Spleen (tissue), 11 donors: ENCODE data around the gene HERC6. TPM values are rescaled to one million over a fixed set of nuclear protein-coding genes. Genes with fewer than 3 reads are reported as not detected.

Experiments
- DNase-seq: peaks from one replicate; pipeline ENCODE4 v3.0.0-alpha.2; 2020
- H3K27ac ChIP-seq, 8 donors: fragments of 200-600 bp; sonication (generic) in 7 of 8; 1 replicate in 4 of 8; 2 replicates in 4 of 8; pipeline versions ENCODE4 v1.5.0 to v1.8.0; 2016 to 2021; ENCODE audit warnings: inconsistent platforms in 4 of 8, mild to moderate bottlenecking in 4 of 8, moderate library complexity in 1 of 8
- H3K27me3 ChIP-seq, 7 donors: fragments of 200-600 bp; sonication (generic) in 6 of 7; replicated peaks in 1 of 7; 1 replicate in 4 of 7; 2 replicates in 3 of 7; pipeline versions ENCODE4 v1.5.0 to v1.8.0; 2016 to 2021; ENCODE audit warnings: inconsistent platforms in 3 of 7, mild to moderate bottlenecking in 1 of 7
- H3K36me3 ChIP-seq, 6 donors: fragments of 200-600 bp; sonication (generic) in 5 of 6; 1 replicate in 4 of 6; 2 replicates in 2 of 6; pipeline versions ENCODE4 v1.5.0 to v1.8.0; 2016 to 2021; ENCODE audit warnings: inconsistent platforms in 2 of 6
- H3K4me1 ChIP-seq, 6 donors: fragments of 200-600 bp; sonication (generic) in 5 of 6; 1 replicate in 3 of 6; 2 replicates in 3 of 6; pipeline versions ENCODE4 v1.5.0 to v1.8.0; 2016 to 2021; ENCODE audit warnings: inconsistent platforms in 3 of 6
- H3K4me3 ChIP-seq, 8 donors: fragments of 200-600 bp; sonication (generic) in 7 of 8; 1 replicate in 4 of 8; 2 replicates in 4 of 8; pipeline versions ENCODE4 v1.5.0 to v1.8.0; 2016 to 2021; ENCODE audit warnings: inconsistent platforms in 4 of 8, mild to moderate bottlenecking in 4 of 8, moderate library complexity in 2 of 8
- H3K9me3 ChIP-seq, 8 donors: fragments of 200-600 bp; sonication (generic) in 7 of 8; 1 replicate in 4 of 8; 2 replicates in 4 of 8; pipeline versions ENCODE4 v1.5.0 to v1.8.0; 2016 to 2021; ENCODE audit warnings: inconsistent platforms in 4 of 8
- POLR2A ChIP-seq, 3 donors: fragments of 450-650 bp; IDR thresholded peaks; one replicate each; pipeline ENCODE4 v1.5.1; 2017; ENCODE audit warnings: antibody characterized with exemption in 3 of 3, mild to moderate bottlenecking in 1 of 3
- POLR2AphosphoS5 ChIP-seq, 3 donors: sonication (generic); formaldehyde crosslinking; IDR thresholded peaks; one replicate each; pipeline ENCODE4 v1.5.1; 2017; ENCODE audit warnings: antibody characterized with exemption in 3 of 3
- WGBS, 5 donors: extraction: QIAGEN DNeasy Blood & Tissue Kit in 3 of 5; methylation state at CpG; one replicate each; pipeline versions ENCODE4 v1.1.5 to v1.1.7; 2013 to 2018; 5-methylcytosine and 5-hydroxymethylcytosine counted together
- intact Hi-C: fragments of 100-400 bp; cut with DNase I; formaldehyde crosslinking; loops from one replicate; pipeline ENCODE4 v1.15.0; 2023; ENCODE audit warnings: low total_unique reads
- polyA plus RNA-seq, 3 donors: library from polyadenylated mRNA; stranded (reverse); fragments of 200-250 nt; gene quantifications; one replicate each; pipeline ENCODE4 v1.2.1, GENCODE V29; 2013
- total RNA-seq, 7 donors: library from RNA; depleted of rRNA in 3 of 7; stranded (reverse); fragments of >200 nt in 3 of 7; fragmentation: NEBNext Ultra II Directional in 4 of 7; extraction: Animal tissue kit (Norgen Biotek cat#: 25700) in 4 of 7; gene quantifications; one replicate each; pipeline versions ENCODE4 v1.1.0 to v1.2.1, GENCODE V29; 2016 to 2021
- TF ChIP-seq, protein P1 (sequence below), 11 experiments: fragments of 200-600 bp in 7 of 11; fragments of 450-650 bp in 4 of 11; sonication (generic) in 4 of 11; IDR thresholded peaks in 8 of 11; conservative IDR thresholded peaks in 3 of 11; 1 replicate in 7 of 11; 2 replicates in 4 of 11; pipeline versions ENCODE4 v1.4.0 to v1.8.0; 2016 to 2021; ENCODE audit warnings: antibody characterized with exemption in 11 of 11, inconsistent platforms in 4 of 11, mild to moderate bottlenecking in 1 of 11
- donor health status: healthy with polysubstance abuse.
- donor health status: DM: no; HTN: no; CAD: no; lungs with moderate emphysema.
- donor health status: DM: no; HTN: no; CAD: no.
- donor health status: Bipolar disorder and iron deficiency.
- donor health status: healthy.
- donor health status: DM: no; HTN: no; CAD: no.
- donor health status: DM: yes; HTN: yes; CAD: no.

HERC6 gene
- total and polyA plus RNA-seq, 10 donors, result 2.8 to 13.6 (median 10.8) TPM

DNA sequence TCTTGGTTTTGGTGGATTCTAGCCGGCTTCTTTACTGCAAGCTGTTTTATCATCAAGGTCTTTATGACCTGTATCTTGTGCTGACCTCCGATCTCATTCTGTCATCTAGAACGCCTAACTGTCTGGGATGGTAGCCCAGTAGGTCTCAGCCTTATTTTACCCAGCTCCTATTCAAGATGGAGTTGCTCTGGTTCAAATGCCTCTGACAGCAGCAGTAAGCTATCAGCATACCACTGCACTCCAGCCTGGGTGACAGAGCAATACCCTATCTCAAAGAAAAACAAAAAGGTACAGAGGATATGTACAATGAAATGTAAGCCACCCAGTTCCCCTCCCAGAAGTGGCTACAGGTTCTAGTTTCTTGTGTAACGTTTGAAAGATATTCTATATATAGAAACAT is 36.1 kb downstream of the HERC6 start:
- Histone ChIP-seq H3K27ac (no peak overlapping the region), H3K36me3 (peaks cover 0 to 88% (median 19%) of the 10 kb centered on the region in 6 donors), H3K27me3 (no peaks in the 10 kb centered on the region), H3K4me3 (no peak overlapping the region), H3K9me3 (no peaks in the 10 kb centered on the region), H3K4me1 (no peaks in the 10 kb centered on the region)
- intact Hi-C loops, result no loop called here
- DNase-seq, result no peak
- TF ChIP-seq POLR2A (IDR thresholded peaks at IDR 0.05) (no peak), POLR2AphosphoS5 (IDR thresholded peaks at IDR 0.05) (no peak)
- TF ChIP-seq, protein P1, sequence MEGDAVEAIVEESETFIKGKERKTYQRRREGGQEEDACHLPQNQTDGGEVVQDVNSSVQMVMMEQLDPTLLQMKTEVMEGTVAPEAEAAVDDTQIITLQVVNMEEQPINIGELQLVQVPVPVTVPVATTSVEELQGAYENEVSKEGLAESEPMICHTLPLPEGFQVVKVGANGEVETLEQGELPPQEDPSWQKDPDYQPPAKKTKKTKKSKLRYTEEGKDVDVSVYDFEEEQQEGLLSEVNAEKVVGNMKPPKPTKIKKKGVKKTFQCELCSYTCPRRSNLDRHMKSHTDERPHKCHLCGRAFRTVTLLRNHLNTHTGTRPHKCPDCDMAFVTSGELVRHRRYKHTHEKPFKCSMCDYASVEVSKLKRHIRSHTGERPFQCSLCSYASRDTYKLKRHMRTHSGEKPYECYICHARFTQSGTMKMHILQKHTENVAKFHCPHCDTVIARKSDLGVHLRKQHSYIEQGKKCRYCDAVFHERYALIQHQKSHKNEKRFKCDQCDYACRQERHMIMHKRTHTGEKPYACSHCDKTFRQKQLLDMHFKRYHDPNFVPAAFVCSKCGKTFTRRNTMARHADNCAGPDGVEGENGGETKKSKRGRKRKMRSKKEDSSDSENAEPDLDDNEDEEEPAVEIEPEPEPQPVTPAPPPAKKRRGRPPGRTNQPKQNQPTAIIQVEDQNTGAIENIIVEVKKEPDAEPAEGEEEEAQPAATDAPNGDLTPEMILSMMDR (IDR thresholded peaks at IDR 0.05 in 8 of 11, conservative IDR thresholded peaks at IDR 0.05 in 3 of 11), result no peak
- 83 to 93% (median 90%) methylated on average over 4 of the region's 4 CpGs for WGBS, 5 donors

DNA sequence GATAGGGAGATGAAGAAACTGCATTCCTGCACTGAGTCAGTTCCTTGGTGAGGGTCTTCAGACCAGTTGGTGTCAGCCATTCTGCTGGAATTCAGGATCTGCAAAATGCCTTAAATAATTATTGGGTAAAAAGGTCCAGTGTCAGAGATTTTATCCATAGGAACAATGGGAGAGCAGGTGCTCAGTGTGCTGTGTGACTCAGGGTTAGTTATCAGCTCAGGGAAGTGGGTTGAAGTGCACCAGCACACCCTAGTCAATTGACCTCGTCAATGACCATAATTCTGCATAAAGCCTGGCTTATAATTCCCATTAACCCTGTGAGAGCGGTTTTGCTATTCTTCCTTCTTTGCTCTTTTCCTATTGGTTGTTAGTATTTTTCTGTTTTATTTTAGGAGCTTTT is 37.3 kb downstream of the HERC6 start:
- intact Hi-C loops, result no loop called here
- no peaks in the 10 kb centered on the region for H3K9me3 ChIP-seq
- peaks cover 0 to 78% (median 17%) of the 10 kb centered on the region in 6 donors for H3K36me3 ChIP-seq
- no peaks in the 10 kb centered on the region for H3K27me3 ChIP-seq
- H3K4me3 ChIP-seq, result no peak overlapping the region
- no peak for TF ChIP-seq POLR2AphosphoS5 (IDR thresholded peaks at IDR 0.05)
- H3K27ac ChIP-seq, result no peak overlapping the region
- no peak for DNase-seq
- WGBS, 5 donors, result 82 to 94% (median 88%) methylated on average over 2 of the region's 2 CpGs
- no peaks in the 10 kb centered on the region for H3K4me1 ChIP-seq

DNA sequence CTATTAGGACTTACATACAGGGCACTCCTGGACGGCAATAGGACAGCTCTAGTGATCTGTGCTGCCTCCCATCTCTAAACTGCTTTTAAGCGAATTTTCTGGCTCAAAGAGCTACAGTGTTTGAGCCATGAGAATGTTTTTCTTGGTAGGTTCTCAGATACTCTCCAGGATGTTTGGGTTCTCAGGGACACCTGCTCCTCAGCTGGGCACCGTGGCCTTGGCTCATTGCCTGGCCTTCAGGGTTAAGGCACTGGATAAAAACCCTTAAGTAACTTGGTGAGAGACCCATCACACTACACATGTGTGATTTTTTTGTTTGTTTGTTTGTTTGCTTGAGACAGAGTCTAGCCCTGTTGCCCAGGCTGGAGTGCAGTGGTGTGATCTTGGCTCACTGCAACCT is 39.8 kb downstream of the HERC6 start:
- no peak for DNase-seq
- Histone ChIP-seq H3K27me3 (no peaks in the 10 kb centered on the region), H3K4me3 (no peak overlapping the region), H3K36me3 (peaks cover 0 to 55% (median 15%) of the 10 kb centered on the region in 6 donors), H3K9me3 (no peaks in the 10 kb centered on the region), H3K4me1 (no peaks in the 10 kb centered on the region), H3K27ac (no peak overlapping the region)
- WGBS, 5 donors, result 83 to 96% (median 93%) methylated on average over 3 of the region's 3 CpGs
- TF ChIP-seq POLR2A (IDR thresholded peaks at IDR 0.05) (no peak), POLR2AphosphoS5 (IDR thresholded peaks at IDR 0.05) (no peak)
- TF ChIP-seq, protein P1 (IDR thresholded peaks at IDR 0.05 in 8 of 11, conservative IDR thresholded peaks at IDR 0.05 in 3 of 11), result no peak
- intact Hi-C loops, result no loop called here

DNA sequence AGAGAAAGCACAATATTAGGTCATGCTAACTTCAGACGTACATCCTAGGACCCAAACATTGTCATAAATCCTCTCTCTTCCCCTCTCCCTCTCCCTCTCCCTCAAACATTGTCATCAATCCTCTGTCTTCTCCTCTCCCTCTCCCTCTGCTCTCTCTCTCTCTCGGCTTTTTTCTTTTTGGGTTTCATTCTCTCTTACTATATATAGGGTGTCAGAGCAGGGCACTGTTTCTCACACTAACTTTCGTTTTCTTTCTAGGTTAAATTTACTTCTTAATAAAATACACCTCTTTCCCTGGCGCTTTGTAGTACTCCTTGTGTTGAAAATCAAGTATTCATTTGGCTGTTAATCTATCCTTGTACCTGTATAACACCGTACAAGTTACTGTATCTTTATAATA is 41.2 kb downstream of the HERC6 start:
- no peak overlapping the region for H3K4me3 ChIP-seq
- WGBS, 5 donors, result 84 to 95% (median 88%) methylated on average over 5 of the region's 5 CpGs

More for the DNA sequence above, 41.2 kb downstream of the HERC6 start:
- DNase-seq, result no peak
- TF ChIP-seq POLR2AphosphoS5 (IDR thresholded peaks at IDR 0.05) (no peak), POLR2A (IDR thresholded peaks at IDR 0.05) (no peak)
- TF ChIP-seq, protein P1 (IDR thresholded peaks at IDR 0.05 in 8 of 11, conservative IDR thresholded peaks at IDR 0.05 in 3 of 11), result no peak
- intact Hi-C loops, result no loop called here
- Histone ChIP-seq H3K4me1 (no peaks in the 10 kb centered on the region), H3K27ac (no peak overlapping the region), H3K27me3 (no peaks in the 10 kb centered on the region), H3K36me3 (peaks cover 0 to 50% (median 10%) of the 10 kb centered on the region in 6 donors), H3K9me3 (no peaks in the 10 kb centered on the region)
